HCT116 (cell line): ENCODE data around the gene KCNMB2. TPM values are rescaled to one million over a fixed set of nuclear protein-coding genes. Genes with fewer than 3 reads are reported as not detected.

Experiments used
- ATAC-seq: fragments of 200-7000 bp; cut with Tn5 transposase; 2 replicates; pipeline ENCODE4 v1.9.1; 2020; ENCODE audit warnings: mild to moderate bottlenecking, moderate library complexity
- BruUV-seq: library from RNA; stranded (reverse); fragments of 400-500 nt; replicated peaks from 2 replicates; lab custom pipeline; 2021; lab: Mats Ljungman, UMichigan
- CTCF ChIA-PET: fragments of 300-600 bp; sonication (Branson Sonifier 250); formaldehyde crosslinking; loops from one replicate; lab custom pipeline; 2021; ENCODE audit warnings: antibody characterized with exemption; lab: Charles Lee
- POLR2A ChIA-PET: fragments of 300-600, 350-600 bp; sonication (Branson Sonifier 250); formaldehyde crosslinking; loops from one replicate; lab custom pipeline; 2021; ENCODE audit warnings: antibody characterized with exemption; lab: Charles Lee
- RAD21 ChIA-PET, 2 experiments: fragments of 300-600 bp; sonication (Branson Sonifier 250); formaldehyde crosslinking; loops; one replicate each; lab custom pipeline; 2023; ENCODE audit warnings: low total read pairs in 2 of 2; ENCODE audit not compliant: uncharacterized antibody in 2 of 2, unreplicated experiment in 2 of 2, low non-redundant PET in 1 of 2; lab: Charles Lee
- DNase-seq: peaks from one replicate; pipeline ENCODE4 v3.0.0-alpha.2; 2010; ENCODE audit warnings: low read depth, low spot score
- H2AFZ ChIP-seq: fragments of 200-600 bp; shearing (Covaris generic), sonication (generic); 2 replicates; pipeline ENCODE4 v1.6.1; 2017; ENCODE audit warnings: low read depth, mixed run types, mixed read lengths, antibody characterized with exemption, low read length; ENCODE audit not compliant: poor library complexity, severe bottlenecking
- H3K27ac ChIP-seq: 2 replicates; pipeline ENCODE4 v1.5.1; 2012; ENCODE audit warnings: low read depth, low read length
- H3K27me3 ChIP-seq: fragments of 200-600 bp; sonication (generic); 2 replicates; pipeline ENCODE4 v1.6.1; 2016; ENCODE audit warnings: mixed run types, low read length, mixed read lengths; ENCODE audit not compliant: insufficient read depth
- H3K36me3 ChIP-seq, 2 experiments: fragments of 200-500 bp in 1 of 2; fragments of 200-600 bp in 1 of 2; sonication (Bioruptor generic) in 1 of 2; sonication (generic) in 1 of 2; 2 replicates each; pipeline versions ENCODE4 v1.5.1 to v1.6.1; 2014 to 2016; ENCODE audit warnings: low read length in 2 of 2, inconsistent platforms in 1 of 2, mixed read lengths in 1 of 2, mixed run types in 1 of 2; ENCODE audit not compliant: insufficient read depth in 2 of 2, control insufficient read depth in 1 of 2
- H3K4me1 ChIP-seq, 2 experiments: fragments of 200-600 bp in 1 of 2; sonication (generic) in 1 of 2; 2 replicates each; pipeline versions ENCODE4 v1.5.1 to v1.6.1; 2012 to 2017; ENCODE audit warnings: low read length in 2 of 2, inconsistent platforms in 1 of 2, mild to moderate bottlenecking in 1 of 2, mixed read lengths in 1 of 2, mixed run types in 1 of 2, moderate library complexity in 1 of 2; ENCODE audit not compliant: insufficient read depth in 2 of 2, control insufficient read depth in 1 of 2
- H3K4me2 ChIP-seq: fragments of 200-600 bp; sonication (generic); 2 replicates; pipeline ENCODE4 v1.6.1; 2017; ENCODE audit warnings: mixed run types, low read length, mixed read lengths
- H3K4me3 ChIP-seq, 2 experiments: fragments of 200-600 bp in 1 of 2; sonication (generic) in 1 of 2; replicated peaks in 1 of 2; 2 replicates each; pipeline ENCODE4 v1.5.1; 2011 to 2016; ENCODE audit warnings: low read length in 2 of 2, control low read depth in 1 of 2, low read depth in 1 of 2, mild to moderate bottlenecking in 1 of 2, mixed read lengths in 1 of 2, mixed run types in 1 of 2
- H3K79me2 ChIP-seq: fragments of 200-600 bp; sonication (generic); 2 replicates; pipeline ENCODE4 v1.6.1; 2017; ENCODE audit warnings: mild to moderate bottlenecking, mixed run types, low read length, moderate library complexity, mixed read lengths; ENCODE audit not compliant: insufficient read depth
- H3K9ac ChIP-seq: fragments of 200-600 bp; sonication (generic); 2 replicates; pipeline ENCODE4 v1.6.1; 2016; ENCODE audit warnings: low read length, mixed read lengths
- H3K9me2 ChIP-seq: fragments of 200-600 bp; sonication (generic), shearing (Covaris generic); 2 replicates; pipeline ENCODE4 v1.6.1; 2017; ENCODE audit warnings: mixed run types, mild to moderate bottlenecking, moderate library complexity; ENCODE audit not compliant: insufficient read depth
- H3K9me3 ChIP-seq, 2 experiments: fragments of 200-500 bp in 1 of 2; fragments of 200-600 bp in 1 of 2; sonication (Bioruptor generic) in 1 of 2; sonication (generic) in 1 of 2; 2 replicates each; pipeline ENCODE4 v1.6.1; 2014 to 2017; ENCODE audit warnings: low read length in 2 of 2, mixed read lengths in 2 of 2, inconsistent platforms in 1 of 2, low read depth in 1 of 2, mild to moderate bottlenecking in 1 of 2, mixed run types in 1 of 2, moderate library complexity in 1 of 2; ENCODE audit not compliant: control insufficient read depth in 1 of 2, insufficient read depth in 1 of 2
- H4K20me1 ChIP-seq: fragments of 200-600 bp; sonication (generic), shearing (Covaris generic); 2 replicates; pipeline ENCODE4 v1.6.1; 2017; ENCODE audit warnings: mixed run types, mild to moderate bottlenecking, moderate library complexity; ENCODE audit not compliant: insufficient read depth
- ATF3 ChIP-seq: IDR thresholded peaks from 2 replicates; pipeline ENCODE4 v1.6.1; 2012
- CBX3 ChIP-seq: IDR thresholded peaks from 2 replicates; pipeline ENCODE4 v1.6.1; 2012; ENCODE audit warnings: low read depth
- CEBPB ChIP-seq: IDR thresholded peaks from 2 replicates; pipeline ENCODE4 v1.6.1; 2012; ENCODE audit warnings: low read depth
- EGR1 ChIP-seq: IDR thresholded peaks from 2 replicates; pipeline ENCODE4 v1.6.1; 2012; ENCODE audit warnings: low read depth
- ELF1 ChIP-seq: IDR thresholded peaks from 2 replicates; pipeline ENCODE4 v1.6.1; 2012; ENCODE audit warnings: low read depth, borderline replicate concordance
- EZH2 ChIP-seq: fragments of 200-600 bp; sonication (generic); IDR thresholded peaks from 2 replicates; pipeline ENCODE4 v1.6.1; 2017; ENCODE audit warnings: antibody characterized with exemption, mixed run types
- FOSL1 ChIP-seq: IDR thresholded peaks from 2 replicates; pipeline ENCODE4 v1.6.1; 2012; ENCODE audit warnings: low read depth
- JUND ChIP-seq: IDR thresholded peaks from 2 replicates; pipeline ENCODE4 v1.6.1; 2012
- POLR2A ChIP-seq: IDR thresholded peaks from 2 replicates; pipeline ENCODE4 v1.7.0; 2011; ENCODE audit warnings: borderline replicate concordance; ENCODE audit not compliant: insufficient read depth, insufficient read length; ENCODE audit errors: extremely low read depth
- RAD21 ChIP-seq: IDR thresholded peaks from 2 replicates; pipeline ENCODE4 v1.6.1; 2012; ENCODE audit warnings: low read depth, mild to moderate bottlenecking
- REST ChIP-seq: IDR thresholded peaks from 2 replicates; pipeline ENCODE4 v1.6.1; 2012; ENCODE audit warnings: low read depth
- SP1 ChIP-seq: IDR thresholded peaks from 2 replicates; pipeline ENCODE4 v1.6.1; 2012; ENCODE audit warnings: low read depth
- SRF ChIP-seq: IDR thresholded peaks from 2 replicates; pipeline ENCODE4 v1.6.1; 2012; ENCODE audit warnings: low read depth
- YY1 ChIP-seq: IDR thresholded peaks from 2 replicates; pipeline ENCODE4 v1.6.1; 2011; ENCODE audit warnings: low read length, low read depth, moderate library complexity, mild to moderate bottlenecking; ENCODE audit not compliant: insufficient replicate concordance; ENCODE audit errors: extremely low read depth
- ZBTB33 ChIP-seq: IDR thresholded peaks from 2 replicates; pipeline ENCODE4 v1.6.1; 2011; ENCODE audit warnings: mild to moderate bottlenecking, low read length, moderate library complexity; ENCODE audit not compliant: insufficient replicate concordance; ENCODE audit errors: extremely low read depth
- ZFX ChIP-seq: fragments of 450-650 bp; IDR thresholded peaks from 2 replicates; pipeline ENCODE4 v1.6.1; 2017
- intact Hi-C: fragments of 100-400 bp; cut with micrococcal nuclease; formaldehyde crosslinking; loops from 2 replicates; pipeline ENCODE4 v1.10.0; 2022
- total RNA-seq: library from RNA; stranded (reverse); gene quantifications from one replicate; pipeline ENCODE4 v1.2.1, GENCODE V29; 2021; ENCODE audit not compliant: unreplicated experiment

The KCNMB2 gene
- total RNA-seq, 1 experiment from 2014 or later, result not detected

- H3K4me1 ChIP-seq, result no peaks in the 10 kb centered on the region
- H3K9me2 ChIP-seq, result no peaks in the 10 kb centered on the region
- TF ChIP-seq RAD21 (no peak), CEBPB (no peak), POLR2A (no peak), ELF1 (no peak), EGR1 (no peak), ZFX (no peak), ZBTB33 (no peak), JUND (no peak), SP1 (no peak), CBX3 (no peak), ATF3 (no peak), YY1 (no peak), SRF (no peak), REST (no peak), FOSL1 (no peak), EZH2 (no peak)
- TF ChIP-seq, all 23 proteins: peak for 0
- no peak for ATAC-seq
- no peak overlapping the region for H3K27ac ChIP-seq
- no peak overlapping the region for H3K9ac ChIP-seq
- no peaks in the 10 kb centered on the region for H4K20me1 ChIP-seq
- H3K9me3 ChIP-seq, result no peaks in the 10 kb centered on the region
- no peaks in the 10 kb centered on the region for H3K79me2 ChIP-seq
- H3K4me2 ChIP-seq, result no peak overlapping the region
- ChIA-PET CTCF (no interaction called here), RAD21 (no interaction called here), POLR2A (no interaction called here)
- no TSS peak for BruUV-seq
- H3K27me3 ChIP-seq, result no peaks in the 10 kb centered on the region
- H2AFZ ChIP-seq, result no peak overlapping the region
- no peaks in the 10 kb centered on the region for H3K36me3 ChIP-seq
- no peak overlapping the region for H3K4me3 ChIP-seq
- no peak for DNase-seq
- intact Hi-C loops, result no loop called here
These were observed 182.9 kb downstream of the KCNMB2 start for GRCh38 chr3:178718995-178719635.
